GM18511 (cell line): ENCODE data around the gene CBFA2T2.

Experiments
- ATAC-seq: cut with Tn5 transposase; IDR thresholded peaks from one replicate; pipeline ENCODE4 v1.9.1; 2021; ENCODE audit warnings: mild to moderate bottlenecking, moderate library complexity; ENCODE audit not compliant: unreplicated experiment

The CBFA2T2 gene

DNA sequence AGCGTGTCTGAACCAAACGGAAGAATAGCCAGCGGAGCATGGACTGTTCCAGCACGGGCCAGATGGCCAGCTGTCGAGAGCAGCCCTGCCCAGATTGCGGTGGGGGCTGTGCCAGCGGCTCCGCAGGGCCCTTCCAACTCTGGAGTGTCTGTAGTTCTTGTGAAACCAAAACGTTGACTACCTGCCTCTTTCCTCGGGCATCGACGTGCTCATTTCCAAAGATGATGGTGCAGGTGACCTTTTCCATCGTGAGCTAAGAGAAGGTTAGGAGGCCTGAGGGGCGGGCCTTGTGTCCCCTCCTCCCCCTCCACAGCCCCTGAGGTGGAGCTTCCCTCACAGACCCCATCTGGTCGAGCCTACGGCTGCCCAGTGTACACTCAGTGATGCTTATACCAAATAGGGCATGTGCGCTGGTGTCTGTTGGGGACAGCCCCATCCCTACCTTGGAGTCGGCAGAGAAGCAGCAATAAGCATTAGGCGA, 159.3 kb downstream of the CBFA2T2 start:
- no peak for ATAC-seq

GRCh38 chr20:33650111-33650752, 160.3 kb downstream of the CBFA2T2 start:
- no peak for ATAC-seq

- no peak for ATAC-seq
Measured at GRCh38 chr20:33650753-33651561, 161.1 kb downstream of the CBFA2T2 start.

- ATAC-seq, result no peak
Measured at GRCh38 chr20:33651562-33652048, 161.7 kb downstream of the CBFA2T2 start.

GRCh38 chr20:33653218-33653899, 163.5 kb downstream of the CBFA2T2 start:
- ATAC-seq, result peak; percentile 34

- no peak for ATAC-seq
Measured at GRCh38 chr20:33653900-33654596, 164.2 kb downstream of the CBFA2T2 start.

DNA sequence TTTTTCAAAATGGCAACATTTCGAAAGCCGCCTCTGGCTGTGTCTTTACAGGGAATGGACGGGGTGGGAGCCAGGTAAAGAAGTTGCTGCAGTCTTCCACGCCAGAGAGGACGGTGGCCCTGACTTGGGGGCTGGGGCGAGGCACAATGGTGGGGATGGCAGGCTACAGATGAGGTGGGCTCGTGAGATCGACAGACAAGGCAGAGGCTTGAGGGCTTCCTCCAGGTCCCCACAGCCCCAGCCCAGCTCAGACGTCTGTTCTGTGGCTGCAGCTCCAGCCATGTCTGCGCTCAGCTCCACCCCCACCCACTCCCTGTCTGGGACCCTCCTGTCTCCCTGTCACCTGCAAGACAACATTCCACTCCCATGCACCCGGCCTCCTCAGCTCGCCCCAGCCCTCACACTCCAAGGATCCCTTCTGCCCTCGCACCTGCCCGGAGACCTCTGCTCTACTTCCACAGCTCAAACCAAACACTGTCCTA, 164.8 kb downstream of the CBFA2T2 start:
- ATAC-seq, result no peak

GRCh38 chr20:33655164-33655563, 165.3 kb downstream of the CBFA2T2 start:
- no peak for ATAC-seq

DNA sequence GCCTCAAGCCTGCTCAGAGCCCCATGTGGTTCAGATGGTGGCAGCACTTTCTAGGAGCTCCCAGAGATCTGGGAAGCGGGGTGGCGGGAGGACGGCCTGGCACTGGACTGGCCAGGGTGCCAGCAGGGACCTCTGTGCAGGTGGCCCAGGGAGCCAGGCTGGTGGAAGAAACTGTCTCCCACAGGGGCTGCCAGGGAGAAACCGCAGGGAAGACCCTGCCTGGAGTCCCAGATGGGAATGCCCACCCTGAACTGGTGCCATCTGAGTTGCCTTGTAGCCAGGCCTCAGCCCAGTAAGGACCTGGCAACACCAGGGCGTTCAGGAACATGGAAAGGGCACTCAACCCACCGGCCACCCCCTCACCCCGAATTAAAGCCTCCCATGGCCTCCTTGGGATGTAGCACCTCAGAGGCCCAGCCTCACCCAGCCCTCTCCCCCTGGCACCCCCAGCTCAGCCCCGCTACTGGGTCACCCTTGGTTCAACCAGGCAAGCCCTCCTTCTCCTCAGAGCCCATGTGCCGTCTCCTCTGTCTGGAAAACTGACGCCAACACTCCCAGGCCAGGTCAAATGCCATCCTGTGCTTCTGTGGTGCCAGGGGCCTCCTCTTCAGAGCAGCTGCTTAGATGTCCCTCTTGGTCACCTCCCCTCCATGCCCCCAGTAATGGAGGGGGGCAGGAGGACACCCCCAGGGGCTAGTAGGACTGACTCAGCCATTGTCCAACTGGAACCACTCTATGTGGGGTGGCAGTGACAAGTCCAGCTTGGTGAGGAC, 166.3 kb downstream of the CBFA2T2 start:
- no peak for ATAC-seq

DNA sequence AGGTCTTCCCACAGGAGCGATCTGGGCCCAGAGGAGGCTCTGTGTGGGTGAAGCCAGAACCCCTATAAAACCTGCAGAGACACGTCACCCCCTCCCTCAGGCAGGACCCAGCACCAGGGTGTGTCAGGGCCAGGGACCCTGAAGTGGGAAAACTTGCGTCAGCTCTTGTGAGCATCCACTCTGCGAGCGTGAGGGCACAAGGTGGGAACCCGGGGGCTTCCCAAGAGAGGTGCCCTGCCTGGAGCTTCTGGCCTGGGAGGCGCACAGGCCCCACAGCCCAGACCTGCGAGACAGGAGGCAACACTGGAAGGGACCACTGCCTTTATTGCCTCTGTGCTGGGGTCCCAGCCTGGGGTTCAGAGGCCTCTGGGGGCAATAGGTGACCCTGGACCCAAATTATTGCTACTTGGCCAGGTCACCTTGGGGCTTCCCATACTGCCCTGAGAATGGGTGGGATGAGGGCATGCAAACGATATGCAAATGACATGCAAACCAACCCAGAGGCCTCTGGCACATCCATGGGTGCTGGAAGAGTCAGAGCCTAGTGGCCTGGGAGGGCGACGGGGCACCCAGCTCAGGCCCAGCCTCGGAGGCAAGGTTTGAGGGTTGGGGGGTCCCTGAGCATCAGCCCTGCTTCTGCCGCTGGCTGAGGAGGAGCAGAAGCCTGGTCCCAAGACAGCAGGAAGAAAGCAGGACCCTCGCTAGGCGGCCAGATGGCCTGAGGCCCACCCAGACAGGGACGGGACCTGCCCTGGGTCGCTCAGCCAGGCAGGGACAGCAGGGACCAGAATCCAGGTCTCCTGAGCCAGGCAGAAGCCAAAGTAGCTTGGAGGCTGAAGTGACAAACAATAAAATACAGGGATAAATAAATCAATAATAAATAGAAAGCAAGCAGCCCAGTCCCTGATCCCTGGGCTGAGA, 167.1 kb downstream of the CBFA2T2 start:
- no peak for ATAC-seq

- ATAC-seq, result no peak
Measured at GRCh38 chr20:33657704-33658095, 167.8 kb downstream of the CBFA2T2 start.

DNA sequence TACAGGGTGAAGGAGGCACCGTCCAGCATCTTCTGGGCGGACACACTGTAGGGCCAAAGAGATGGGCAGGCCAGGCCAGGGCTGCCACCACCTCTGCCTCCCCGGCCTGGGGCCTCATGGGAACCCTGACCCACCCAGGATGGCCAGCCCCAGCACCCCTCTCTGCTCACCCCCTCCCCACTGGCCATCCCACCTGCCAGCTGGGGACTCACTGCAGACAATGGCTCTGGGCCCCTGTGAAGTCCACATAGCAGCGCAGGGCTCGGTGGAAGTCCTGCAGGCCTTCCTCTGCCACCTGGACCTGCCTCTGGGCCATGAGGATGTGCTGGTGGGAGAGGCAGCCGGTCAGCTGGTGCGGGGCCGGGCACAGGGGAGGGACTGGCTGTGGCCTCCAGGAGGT, 168.6 kb downstream of the CBFA2T2 start:
- ATAC-seq, result no peak

DNA sequence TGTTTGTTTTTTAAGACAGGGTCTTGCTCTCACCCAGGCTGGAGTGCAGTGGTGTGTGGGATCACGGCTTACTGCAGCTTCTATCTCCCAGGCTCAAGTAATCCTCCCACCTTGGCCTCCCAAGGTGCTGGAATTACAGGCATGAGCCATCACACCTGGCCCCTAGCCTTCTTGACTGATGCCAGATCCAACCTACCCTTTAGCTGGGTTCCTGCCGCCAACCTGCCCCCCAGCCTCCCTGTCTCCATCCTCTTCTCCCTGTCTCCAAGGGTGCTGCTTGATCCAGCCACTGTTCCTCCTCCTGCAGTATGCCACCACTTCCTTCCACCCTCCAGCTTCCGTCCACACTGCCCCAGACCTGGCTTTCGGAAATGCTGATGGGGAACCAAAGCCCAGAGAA, 169.0 kb downstream of the CBFA2T2 start:
- ATAC-seq, result no peak

DNA sequence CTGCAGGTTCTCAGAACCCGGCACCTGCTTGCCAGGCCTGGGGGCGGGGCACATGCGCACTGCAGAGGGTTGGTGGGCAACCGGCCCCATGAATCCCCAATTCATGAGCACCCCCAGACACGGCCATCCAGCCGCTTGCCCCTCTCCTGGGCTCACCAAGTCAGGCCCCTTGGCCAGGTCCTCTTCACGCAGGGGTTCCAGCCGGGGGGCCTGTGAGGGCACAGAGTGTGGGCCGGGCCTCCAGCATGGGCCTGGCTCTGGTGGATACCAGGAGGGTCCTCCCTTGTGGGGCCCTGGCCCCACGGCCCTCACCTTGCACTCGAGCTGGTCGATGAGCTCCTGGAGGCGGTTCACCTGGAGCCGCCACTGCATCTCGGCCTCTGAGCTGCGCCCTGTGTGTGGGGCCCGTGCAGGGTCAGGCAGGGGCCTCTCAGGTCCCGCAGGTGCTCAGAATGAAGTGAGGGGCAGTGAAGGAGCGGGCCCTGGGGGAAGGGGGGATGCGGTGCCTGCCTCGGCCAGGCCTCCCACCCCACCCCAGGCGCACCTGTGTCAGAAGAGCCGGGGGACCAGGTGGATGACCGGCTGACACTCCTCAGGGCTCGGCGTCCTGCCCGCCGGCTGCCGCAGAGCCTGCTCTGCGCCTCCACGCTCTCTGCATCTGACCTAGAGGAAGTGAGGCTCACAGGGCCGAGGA, 169.6 kb downstream of the CBFA2T2 start:
- no peak for ATAC-seq

DNA sequence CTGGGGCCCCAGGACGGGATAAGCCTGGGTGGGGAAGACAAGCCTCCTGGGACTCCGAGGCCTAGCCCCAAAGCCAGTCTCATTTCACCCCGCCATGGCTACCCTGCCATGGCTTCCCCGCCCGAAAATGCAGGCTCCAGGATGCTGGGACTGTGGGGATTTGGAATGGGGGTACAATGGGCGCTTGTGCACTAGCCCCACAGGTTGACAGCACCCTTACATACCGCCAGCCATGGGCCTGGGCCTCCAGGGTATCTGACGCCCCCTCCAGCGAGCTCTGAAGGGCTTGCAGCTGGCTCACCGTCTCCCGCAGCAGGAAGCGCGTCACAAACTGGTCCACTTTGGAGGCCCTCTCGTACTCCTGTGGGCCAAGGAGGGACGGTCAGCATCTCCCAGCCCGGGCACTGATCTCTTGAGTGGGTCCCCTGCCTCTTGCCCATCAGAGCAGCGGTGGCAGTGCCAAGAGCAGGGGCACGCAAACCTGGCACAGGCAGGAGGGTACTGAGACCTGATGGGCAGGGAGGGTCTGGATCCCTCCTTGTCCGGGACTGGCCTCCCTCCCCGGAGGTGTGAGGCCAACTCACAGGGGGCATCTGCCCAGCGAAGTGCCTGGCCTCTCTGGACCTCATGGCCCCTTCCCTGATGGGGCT, 170.3 kb downstream of the CBFA2T2 start:
- ATAC-seq, result no peak

DNA sequence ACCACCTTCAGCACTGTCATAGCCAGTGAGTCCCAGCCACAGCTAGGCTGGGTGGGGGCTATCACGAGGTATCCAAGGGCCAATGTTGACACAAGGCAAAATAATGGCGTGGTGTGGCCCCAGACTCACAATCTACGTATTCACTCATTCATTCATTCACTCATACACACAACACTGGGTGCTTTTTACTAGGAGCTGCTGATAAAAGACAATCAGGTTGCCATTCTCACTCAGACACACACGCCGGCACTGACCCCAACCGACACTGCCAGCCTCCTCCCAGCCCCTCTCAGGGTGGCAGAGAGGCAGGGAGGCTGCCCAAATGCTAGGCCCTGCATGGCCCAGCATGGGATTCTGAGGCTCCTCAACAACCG, 170.8 kb downstream of the CBFA2T2 start:
- ATAC-seq, result no peak

GRCh38 chr20:33662172-33662571, 172.3 kb downstream of the CBFA2T2 start, which contains the start of gene C20orf144:
Gene C20orf144 (plus strand): TSS chr20:33662327. CDS start chr20:33662346, 19 bp downstream.
- ATAC-seq, result no peak
